GM19035 (cell line): Measurements from ENCODE around the gene GPR156.
"Not testable (repeated sequence)": the region's sequence is repeated elsewhere in the genome, so short reads cannot be mapped to it uniquely, and the experiment has no call there.

Experiments used
- ATAC-seq: cut with Tn5 transposase; IDR thresholded peaks from one replicate; pipeline ENCODE4 v1.9.1; 2021; ENCODE audit not compliant: unreplicated experiment

Gene GPR156

DNA sequence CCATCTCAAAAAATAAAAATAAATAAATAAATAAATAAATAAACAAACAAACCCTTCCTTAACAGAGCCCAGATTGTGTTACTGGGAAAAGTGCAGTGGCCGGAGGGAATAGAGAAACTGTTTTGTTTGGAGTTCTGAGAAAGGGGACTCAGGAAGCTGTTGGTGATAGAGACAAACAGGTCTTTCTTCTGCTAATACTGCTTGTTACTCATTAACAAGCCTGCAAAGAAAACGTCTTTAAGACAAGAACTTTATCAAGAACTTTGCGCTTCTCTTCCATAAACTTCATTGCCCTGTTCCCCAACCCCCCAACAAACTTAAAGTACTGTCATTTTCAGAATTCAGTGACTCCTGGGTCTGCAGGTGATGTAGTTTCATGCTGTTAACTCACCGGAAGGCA, 122.0 kb downstream of the GPR156 start:
- no peak for ATAC-seq

- ATAC-seq = no peak
Measured at GRCh38 chr3:120162400-120162799, 122.6 kb downstream of the GPR156 start.

DNA sequence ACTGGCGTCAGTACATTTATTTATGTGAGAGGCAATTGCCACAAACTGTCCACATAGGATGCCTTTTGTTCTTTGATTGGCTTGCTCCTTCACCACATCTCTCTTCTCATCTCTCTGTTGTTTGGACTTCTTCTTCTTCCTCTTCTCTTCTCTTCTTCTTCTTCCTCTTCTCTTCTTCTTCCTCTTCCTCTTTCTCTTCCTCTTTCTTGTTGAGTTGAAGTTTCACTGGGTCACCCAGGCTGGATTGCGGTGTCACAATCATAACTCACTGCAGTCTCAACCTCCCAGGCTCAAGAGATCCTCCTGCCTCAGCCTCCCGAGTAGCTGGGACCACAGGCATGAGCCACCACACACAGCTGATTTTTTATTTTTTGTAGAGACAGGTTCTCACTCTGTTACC, 123.1 kb downstream of the GPR156 start:
- no peak for ATAC-seq

GRCh38 chr3:120160050-120160449, 125.0 kb downstream of the GPR156 start:
- ATAC-seq = no peak

- ATAC-seq = no peak
Measured at GRCh38 chr3:120157681-120158080, 127.3 kb downstream of the GPR156 start.

DNA sequence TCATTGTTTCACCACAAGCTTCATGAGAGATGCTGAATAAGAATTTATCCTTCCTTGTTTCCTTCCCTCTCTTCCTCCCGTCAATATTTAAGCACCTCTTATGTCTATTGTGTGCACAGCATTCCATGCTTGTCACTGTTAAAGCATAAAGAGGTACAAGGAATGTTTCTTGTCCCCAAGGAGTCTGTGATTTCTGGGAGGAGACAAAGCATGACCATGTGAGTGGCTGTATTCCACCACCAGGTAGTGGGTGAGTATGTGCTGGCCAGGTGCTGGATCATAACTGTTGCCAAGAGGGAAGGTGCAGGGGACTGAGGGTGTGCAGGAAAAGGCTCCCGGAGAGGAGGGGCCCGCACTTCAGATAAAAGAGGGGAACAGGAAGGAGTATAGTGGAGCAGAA, 127.9 kb downstream of the GPR156 start:
- no peak for ATAC-seq

GRCh38 chr3:120156699-120157098, 128.3 kb downstream of the GPR156 start:
- no peak for ATAC-seq

DNA sequence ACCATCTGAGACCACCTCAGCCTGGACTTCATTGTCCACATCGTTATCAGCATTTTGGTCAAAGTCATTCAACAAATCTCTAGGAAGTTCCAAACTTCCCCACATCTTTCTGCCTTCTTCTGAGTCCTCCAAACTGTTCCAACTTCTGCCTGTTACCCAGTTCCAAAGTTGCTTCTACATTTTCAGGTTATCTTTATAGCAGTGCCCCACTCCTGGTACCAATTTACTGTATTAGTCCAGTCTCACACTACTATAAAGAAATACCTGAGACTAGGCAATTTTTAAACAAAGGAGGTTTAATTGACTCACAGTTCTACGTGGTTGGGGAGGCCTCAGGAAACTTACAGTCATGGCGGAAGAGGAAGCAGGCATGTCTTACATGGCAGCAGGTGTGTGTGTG, 129.3 kb downstream of the GPR156 start:
- not testable (repeated sequence) for ATAC-seq

GRCh38 chr3:120155108-120155507, 129.9 kb downstream of the GPR156 start:
- ATAC-seq = no peak

DNA sequence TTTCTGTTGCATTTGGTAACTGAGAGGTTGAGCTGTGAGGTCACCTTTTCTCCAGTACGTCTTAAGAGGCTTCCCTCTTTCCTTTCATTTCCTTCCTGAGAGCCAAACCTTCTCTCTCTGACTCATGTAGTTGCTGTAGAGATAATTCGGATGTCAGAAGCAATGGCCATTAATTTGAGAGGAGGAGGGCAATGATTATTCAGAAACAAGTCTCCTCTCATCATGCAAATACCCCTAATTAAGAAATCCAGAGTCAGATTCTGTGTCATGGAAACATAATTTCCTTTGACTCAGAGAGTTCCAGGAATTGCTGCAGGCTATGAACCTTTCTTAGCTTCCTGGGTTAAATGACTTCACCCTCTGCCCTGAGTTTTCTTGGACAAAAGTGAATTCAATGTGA, 131.7 kb downstream of the GPR156 start:
- ATAC-seq = no peak

DNA sequence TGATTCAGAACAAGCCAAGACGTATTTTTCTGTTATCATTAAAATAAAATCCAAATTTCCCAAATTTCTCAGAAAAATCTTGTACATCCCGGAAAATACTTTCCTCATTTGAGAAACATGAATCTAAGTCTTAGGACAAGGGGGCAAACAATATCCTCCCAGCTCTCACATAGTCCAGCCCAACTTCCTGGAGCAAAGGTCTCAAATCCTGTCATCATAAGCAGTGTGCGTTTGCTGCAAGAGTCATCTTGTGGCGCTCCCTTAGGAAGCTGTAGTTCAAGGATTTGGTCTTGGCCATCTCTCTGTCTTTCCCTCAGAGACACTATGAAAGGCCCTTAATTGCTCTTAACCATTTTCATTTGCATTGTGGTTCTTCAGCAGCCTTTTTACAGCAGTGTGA, 133.2 kb downstream of the GPR156 start:
- no peak for ATAC-seq

GRCh38 chr3:120148187-120148949, 136.7 kb downstream of the GPR156 start:
- ATAC-seq = no peak

GRCh38 chr3:120147072-120147871, 137.8 kb downstream of the GPR156 start:
- no peak for ATAC-seq

DNA sequence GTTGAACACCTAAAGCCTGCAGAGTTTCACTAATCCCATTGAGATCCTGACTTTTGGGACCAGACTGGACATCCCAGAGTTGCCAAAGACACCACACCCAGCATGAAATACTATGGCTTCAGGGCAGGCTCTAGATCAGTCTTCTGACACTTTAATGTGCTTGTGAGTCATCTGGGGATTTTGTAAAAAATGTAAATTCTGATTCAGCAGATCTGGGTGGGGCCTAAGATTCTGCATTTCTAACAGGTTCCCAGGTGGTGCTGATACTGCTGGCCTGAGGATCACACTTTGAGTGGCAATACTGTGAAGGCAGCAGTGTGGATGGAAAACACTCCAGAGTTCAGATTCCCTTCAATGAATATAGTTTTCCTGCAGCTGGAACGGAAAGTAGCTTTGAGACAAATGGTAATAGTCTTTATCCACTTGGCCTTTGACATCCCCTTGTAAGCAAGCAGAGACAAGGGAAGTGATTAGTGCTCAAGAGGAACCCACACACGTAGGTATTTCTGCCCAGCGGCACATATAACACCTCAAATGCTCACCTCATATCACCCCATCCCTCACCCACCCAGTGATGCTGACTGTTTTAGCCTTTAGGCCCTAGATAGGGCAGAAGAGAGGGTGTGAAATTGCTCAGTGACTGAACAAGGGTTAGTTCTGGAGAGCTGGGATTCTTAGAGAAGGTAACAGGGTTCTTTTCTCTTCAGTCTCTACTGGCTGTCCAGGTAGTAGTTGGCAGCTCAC, 139.3 kb downstream of the GPR156 start:
- ATAC-seq = no peak

- no peak for ATAC-seq
Measured at GRCh38 chr3:120144267-120144666, 140.8 kb downstream of the GPR156 start.

DNA sequence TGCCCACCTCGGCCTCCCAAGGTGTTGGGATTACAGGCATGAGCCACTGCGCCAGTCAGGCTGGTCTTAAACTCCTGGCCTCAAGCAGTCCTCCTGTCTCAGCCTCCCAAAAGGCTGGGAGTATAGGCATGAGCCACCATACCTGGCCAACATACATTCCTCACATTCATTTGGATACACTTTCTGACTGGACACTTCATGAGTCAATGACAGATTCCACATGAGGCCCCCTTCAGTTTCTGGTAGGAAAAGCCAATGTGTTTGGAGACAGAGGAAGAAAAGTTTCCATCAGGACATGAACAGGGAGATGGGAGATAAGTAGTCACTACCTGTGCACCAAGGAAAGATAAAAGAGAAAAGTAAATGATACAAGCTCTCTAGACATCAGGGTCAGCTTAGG, 141.3 kb downstream of the GPR156 start:
- no peak for ATAC-seq

DNA sequence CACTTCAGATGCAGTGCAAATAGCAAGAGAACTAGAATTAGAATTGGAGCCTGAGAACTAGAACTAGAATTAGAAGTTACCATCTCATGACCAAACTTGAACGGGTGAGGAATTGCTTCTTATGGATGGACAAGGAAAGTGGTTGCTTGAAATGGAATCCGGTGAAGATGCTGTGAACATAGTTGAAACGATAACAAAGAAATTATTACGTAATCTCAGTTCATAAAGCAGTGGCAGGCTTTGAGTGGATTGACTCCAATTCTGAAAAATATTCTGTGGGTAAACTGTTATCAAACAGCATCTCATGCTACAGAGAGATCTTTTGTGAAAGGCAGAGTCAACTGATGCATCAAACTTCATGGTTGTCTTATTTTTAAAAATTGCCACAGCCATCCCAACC, 142.8 kb downstream of the GPR156 start:
- no peak for ATAC-seq

GRCh38 chr3:120140098-120140742, 144.8 kb downstream of the GPR156 start:
- no peak for ATAC-seq

DNA sequence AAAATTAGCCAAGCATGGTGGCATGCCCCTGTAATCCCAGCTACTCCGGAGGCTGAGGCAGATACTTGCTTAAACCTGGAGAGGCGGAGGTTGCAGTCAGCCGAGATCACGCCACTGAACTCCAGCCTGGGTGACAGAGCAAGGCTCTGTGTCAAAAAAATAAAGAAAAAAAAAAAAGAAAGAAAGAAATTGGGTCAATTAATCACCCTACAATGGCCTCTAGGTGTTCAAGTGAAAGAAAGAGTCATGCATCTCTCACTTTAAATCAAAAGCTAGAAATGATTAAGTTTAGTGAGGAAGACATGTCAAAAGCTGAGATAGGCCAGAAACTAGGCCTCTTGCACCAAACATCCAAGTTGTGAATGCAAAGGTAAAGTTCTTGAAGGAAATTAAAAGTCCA, 145.9 kb downstream of the GPR156 start:
- ATAC-seq = no peak

DNA sequence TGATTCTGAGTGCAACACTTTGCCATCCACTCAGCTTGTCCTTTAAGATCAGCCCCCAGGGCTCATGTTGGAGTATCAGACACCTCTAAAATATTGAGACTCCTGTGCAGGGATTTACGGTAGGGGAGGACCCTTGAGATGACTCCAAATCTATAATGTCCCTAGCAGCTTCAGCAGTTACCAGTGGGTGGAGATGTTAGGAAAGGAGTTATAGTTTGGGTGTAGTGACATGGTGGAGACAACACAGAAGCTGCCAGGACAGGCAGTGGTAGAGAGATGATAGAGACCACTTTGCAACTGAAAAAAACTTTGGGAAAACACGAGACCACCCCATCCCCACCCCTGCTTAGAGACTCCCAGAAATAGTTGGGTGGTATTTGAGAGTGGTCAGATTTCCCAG, 147.5 kb downstream of the GPR156 start:
- ATAC-seq = no peak

DNA sequence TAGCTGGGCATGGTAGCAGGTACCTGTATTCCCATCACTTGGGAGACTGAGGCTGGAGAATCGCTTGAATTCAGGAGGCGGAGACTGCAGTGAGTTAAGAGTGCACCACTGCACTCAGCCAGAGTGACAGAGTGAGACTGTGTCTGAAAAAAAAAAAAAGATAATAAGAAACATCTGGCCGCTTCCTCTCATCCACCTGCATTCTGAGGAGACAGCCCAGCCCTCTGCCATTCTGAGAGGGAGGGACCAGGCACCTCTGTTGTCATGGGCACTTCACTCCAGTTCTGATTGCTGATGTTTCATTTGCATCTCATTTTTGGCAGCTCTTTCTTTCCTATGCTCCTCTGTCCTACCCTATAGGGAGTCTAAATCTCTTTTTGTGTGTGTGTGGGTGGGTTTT, 154.4 kb downstream of the GPR156 start:
- no peak for ATAC-seq
